Type B pancreatic cell (in vitro differentiated cells): Measurements from ENCODE around the gene LRRK1. TPM values are rescaled to one million over a fixed set of nuclear protein-coding genes. Genes with fewer than 3 reads are reported as not detected.
A peak's percentile ranks its signal among the peaks of the same experiment; 100 is the strongest.

Experiments used
- DNase-seq: peaks from one replicate; pipeline ENCODE4 v3.0.0; 2021; ENCODE audit warnings: mixed read lengths; ENCODE audit not compliant: unreplicated experiment; ENCODE audit errors: extremely low spot score
- H3K27ac Mint-ChIP-seq: 2 replicates; pipeline ENCODE4 v1.8.0; 2021; ENCODE audit warnings: mild to moderate bottlenecking, mixed read lengths
- H3K27me3 Mint-ChIP-seq: 2 replicates; pipeline ENCODE4 v1.8.0; 2021; ENCODE audit warnings: mixed read lengths
- H3K36me3 Mint-ChIP-seq: 2 replicates; pipeline ENCODE4 v1.8.0; 2021; ENCODE audit warnings: mixed read lengths
- H3K4me1 Mint-ChIP-seq: one replicate; pipeline ENCODE4 v1.8.0; 2021; ENCODE audit warnings: mixed read lengths; ENCODE audit not compliant: unreplicated experiment
- H3K4me3 Mint-ChIP-seq: 2 replicates; pipeline ENCODE4 v1.8.0; 2021; ENCODE audit warnings: mild to moderate bottlenecking, mixed read lengths
- H3K9me3 Mint-ChIP-seq: 2 replicates; pipeline ENCODE4 v1.8.0; 2021; ENCODE audit warnings: mixed read lengths
- total RNA-seq: library from RNA; stranded (reverse); gene quantifications from 2 replicates; pipeline ENCODE4 v1.2.1, GENCODE V29; 2021; ENCODE audit warnings: low replicate concordance
- TF ChIP-seq, protein P1 (sequence below): fragments of 200-600 bp; sonication (generic); conservative IDR thresholded peaks from 2 replicates; pipeline ENCODE4 v1.5.0; 2021; ENCODE audit warnings: antibody characterized with exemption, mild to moderate bottlenecking

The LRRK1 gene
- total RNA-seq, 1 donor from 2014 or later: 2.0 TPM

- Mint-ChIP-seq H3K9me3 (no peaks in the 10 kb centered on the region), H3K27ac (no peak overlapping the region), H3K4me1 (peaks cover 11% of the 10 kb centered on the region), H3K4me3 (no peak overlapping the region), H3K27me3 (peaks cover 37% of the 10 kb centered on the region), H3K36me3 (no peaks in the 10 kb centered on the region)
- TF ChIP-seq, protein P1, sequence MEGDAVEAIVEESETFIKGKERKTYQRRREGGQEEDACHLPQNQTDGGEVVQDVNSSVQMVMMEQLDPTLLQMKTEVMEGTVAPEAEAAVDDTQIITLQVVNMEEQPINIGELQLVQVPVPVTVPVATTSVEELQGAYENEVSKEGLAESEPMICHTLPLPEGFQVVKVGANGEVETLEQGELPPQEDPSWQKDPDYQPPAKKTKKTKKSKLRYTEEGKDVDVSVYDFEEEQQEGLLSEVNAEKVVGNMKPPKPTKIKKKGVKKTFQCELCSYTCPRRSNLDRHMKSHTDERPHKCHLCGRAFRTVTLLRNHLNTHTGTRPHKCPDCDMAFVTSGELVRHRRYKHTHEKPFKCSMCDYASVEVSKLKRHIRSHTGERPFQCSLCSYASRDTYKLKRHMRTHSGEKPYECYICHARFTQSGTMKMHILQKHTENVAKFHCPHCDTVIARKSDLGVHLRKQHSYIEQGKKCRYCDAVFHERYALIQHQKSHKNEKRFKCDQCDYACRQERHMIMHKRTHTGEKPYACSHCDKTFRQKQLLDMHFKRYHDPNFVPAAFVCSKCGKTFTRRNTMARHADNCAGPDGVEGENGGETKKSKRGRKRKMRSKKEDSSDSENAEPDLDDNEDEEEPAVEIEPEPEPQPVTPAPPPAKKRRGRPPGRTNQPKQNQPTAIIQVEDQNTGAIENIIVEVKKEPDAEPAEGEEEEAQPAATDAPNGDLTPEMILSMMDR: no peak
- DNase-seq: no peak
Observed at GRCh38 chr15:100893261-100893963, 25.7 kb upstream of the LRRK1 start.

GRCh38 chr15:100893964-100894295, 25.2 kb upstream of the LRRK1 start:
- TF ChIP-seq, protein P1: no peak
- H3K9me3 Mint-ChIP-seq: no peaks in the 10 kb centered on the region
- H3K36me3 Mint-ChIP-seq: no peaks in the 10 kb centered on the region
- H3K4me1 Mint-ChIP-seq: peaks cover 11% of the 10 kb centered on the region
- H3K27me3 Mint-ChIP-seq: peaks cover 41% of the 10 kb centered on the region
- H3K4me3 Mint-ChIP-seq: no peak overlapping the region
- H3K27ac Mint-ChIP-seq: no peak overlapping the region
- no peak for DNase-seq

DNA sequence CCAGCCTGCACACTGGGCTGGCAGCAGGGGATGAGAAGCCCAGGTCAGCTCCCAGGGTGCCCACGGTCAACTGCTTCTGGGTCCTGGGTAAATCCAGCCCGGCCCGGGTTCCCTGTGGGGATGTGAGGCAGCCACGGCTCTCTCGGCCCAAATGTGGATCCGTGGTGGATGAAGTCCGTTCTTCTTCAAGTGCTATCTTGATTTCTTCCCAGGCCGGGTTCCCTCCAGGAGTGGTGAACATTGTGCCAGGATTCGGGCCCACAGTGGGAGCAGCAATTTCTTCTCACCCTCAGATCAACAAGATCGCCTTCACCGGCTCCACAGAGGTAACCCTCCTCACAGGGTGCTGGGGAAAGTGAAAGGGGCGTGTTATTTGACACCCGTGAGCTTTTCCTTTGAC, 23.4 kb upstream of the LRRK1 start:
- no peak for DNase-seq
- H3K27ac Mint-ChIP-seq: peak overlapping the region; percentile 49
- no peak overlapping the region for H3K4me3 Mint-ChIP-seq
- peaks cover 10% of the 10 kb centered on the region for H3K4me1 Mint-ChIP-seq
- H3K9me3 Mint-ChIP-seq: no peaks in the 10 kb centered on the region
- TF ChIP-seq, protein P1: no peak
- H3K27me3 Mint-ChIP-seq: peaks cover 41% of the 10 kb centered on the region
- H3K36me3 Mint-ChIP-seq: no peaks in the 10 kb centered on the region

DNA sequence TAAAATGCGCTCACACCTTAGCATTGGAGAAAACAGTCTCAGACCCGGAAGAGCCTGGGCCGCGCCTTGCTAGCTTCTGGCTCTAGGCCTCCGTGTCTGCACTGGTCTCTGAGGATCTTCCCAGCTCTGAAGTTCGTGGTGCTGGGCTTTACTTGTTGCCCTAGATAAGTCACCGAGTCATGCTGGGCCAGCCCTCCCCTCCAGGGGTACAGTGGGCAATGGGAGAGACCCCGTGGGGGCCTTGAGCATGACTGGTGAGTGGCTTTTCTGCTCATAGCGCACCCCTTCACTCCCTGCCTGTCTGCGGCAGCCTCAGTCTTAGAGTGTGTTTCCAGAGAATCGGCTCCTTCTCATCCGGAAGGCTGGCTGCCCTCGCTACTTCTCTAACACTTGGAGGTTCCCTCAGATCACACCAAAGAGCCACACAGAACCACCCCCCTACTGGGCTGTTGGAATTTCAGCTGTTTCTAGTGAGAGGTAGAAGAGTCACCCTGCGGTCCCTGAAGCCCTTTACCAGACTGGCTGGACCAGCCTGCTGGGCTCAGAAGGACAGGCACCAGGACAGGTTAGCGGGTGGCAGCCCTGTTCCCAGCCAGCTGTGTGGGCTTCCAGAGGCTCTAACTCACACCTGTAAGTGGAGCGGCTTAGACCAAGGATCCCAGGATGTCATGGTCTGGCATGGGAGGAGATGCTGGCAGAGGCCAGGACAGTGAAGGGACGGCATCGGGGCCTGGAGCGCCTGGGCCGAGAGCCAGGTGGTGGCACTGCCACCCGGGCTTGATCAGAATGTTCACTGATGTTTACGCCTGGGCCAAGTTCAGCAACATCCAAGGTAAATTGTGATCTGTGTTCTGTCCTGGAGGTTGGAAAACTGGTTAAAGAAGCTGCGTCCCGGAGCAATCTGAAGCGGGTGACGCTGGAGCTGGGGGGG, 21.7 kb upstream of the LRRK1 start:
- H3K9me3 Mint-ChIP-seq: no peaks in the 10 kb centered on the region
- no peak overlapping the region for H3K27ac Mint-ChIP-seq
- H3K36me3 Mint-ChIP-seq: no peaks in the 10 kb centered on the region
- DNase-seq: no peak
- TF ChIP-seq, protein P1: no peak
- H3K4me3 Mint-ChIP-seq: no peak overlapping the region
- peaks cover 37% of the 10 kb centered on the region for H3K27me3 Mint-ChIP-seq
- peaks cover 21% of the 10 kb centered on the region for H3K4me1 Mint-ChIP-seq

DNA sequence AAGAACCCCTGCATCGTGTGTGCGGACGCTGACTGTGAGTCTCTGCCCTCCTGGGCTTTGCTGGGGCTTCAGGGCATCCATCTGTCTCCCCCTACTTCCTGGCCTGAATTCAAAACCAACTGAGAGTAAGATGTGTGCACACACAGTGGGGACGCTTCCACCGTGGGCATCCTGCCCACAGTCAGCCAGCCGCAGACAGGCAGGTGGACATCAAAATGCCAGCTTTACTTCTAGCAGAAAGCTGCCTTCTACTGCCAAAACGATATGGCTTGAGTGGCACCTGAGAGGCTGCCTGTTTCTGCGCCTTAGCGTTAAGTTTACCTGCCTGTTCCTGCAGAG, 21.0 kb upstream of the LRRK1 start:
- Mint-ChIP-seq H3K9me3 (no peaks in the 10 kb centered on the region), H3K27me3 (peaks cover 33% of the 10 kb centered on the region), H3K36me3 (no peaks in the 10 kb centered on the region), H3K27ac (no peak overlapping the region), H3K4me1 (peaks cover 27% of the 10 kb centered on the region), H3K4me3 (no peak overlapping the region)
- TF ChIP-seq, protein P1: no peak
- DNase-seq: no peak
